NCI-H2081 (cell line): ENCODE measurements around the gene ZBTB39.
A peak's percentile ranks its signal among the peaks of the same experiment; 100 is the strongest.
"Not testable (repeated sequence)": the region's sequence is repeated elsewhere in the genome, so short reads cannot be mapped to it uniquely, and the experiment has no call there.

Experiments used
- DNase-seq, 2 experiments: peaks; one replicate each; lab custom pipeline; 2025; lab: John Stamatoyannopoulos, UW

Gene ZBTB39

DNA sequence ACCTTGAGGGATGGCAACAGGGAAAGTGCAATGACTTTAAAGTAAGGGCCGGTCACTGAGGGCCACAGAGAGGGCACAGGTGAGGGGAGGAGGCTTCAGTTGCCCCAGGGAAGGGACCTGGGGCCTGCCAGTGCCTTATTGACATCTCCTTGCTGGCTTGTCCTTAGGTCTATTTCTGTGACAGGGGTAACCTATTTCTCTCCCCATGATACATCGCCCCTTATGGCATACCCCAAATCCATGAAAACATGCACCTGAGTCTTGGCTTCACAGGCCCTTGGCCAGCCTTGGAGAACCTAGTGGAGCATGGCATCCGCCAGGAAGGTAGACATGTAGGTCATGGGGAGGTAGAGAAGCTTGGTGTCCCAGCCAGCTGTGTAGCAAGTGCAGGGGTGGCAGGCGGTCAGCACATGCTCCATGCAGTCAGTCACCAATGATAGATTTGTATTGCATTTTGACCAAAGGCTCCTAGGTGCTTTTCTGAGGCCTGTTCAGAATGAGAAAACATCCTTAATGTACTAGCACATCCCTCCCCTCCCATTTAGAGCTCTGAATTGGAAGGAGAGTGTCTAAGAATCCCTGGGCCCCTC, 25.3 kb downstream of the ZBTB39 start:
- no peak for DNase-seq

DNA sequence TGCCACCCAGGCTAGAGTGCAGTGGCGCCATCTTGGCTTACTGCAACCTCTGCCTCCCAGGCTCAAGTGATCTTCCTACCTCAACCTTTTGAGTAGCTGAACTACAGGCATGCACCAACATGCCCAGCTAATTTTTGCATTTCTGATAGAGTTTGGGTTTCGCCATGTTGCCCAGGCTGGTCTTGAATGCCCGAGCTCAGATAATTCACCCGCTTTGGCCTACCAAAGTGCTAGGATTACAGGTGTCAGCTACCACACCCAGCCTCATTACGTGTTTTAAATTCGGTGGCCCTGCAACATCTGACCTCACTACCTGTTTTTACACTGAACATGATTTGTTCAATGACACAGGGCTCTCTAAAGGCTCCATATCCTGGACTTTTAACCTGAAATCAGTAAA, 26.1 kb downstream of the ZBTB39 start:
- DNase-seq: no peak

DNA sequence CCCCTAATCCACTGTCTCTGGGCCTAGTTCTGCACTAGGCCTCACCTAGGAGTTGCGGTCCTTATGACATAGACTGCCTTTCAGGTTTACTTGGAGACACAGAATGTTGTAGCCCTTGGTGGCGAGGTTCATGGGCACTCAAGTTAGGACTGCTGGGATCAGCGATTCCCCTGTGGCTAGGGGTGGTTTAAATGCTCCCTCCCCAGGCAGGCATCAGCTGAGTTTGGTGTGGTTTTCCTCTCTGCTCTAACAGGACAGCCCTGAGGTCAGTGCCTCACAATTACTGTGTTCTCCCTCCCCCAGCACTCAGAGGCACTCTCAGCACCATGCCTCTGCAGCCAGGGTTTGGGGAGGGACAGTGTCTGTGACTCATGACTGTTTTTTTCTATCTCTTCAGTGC, 26.7 kb downstream of the ZBTB39 start:
- DNase-seq: no peak

DNA sequence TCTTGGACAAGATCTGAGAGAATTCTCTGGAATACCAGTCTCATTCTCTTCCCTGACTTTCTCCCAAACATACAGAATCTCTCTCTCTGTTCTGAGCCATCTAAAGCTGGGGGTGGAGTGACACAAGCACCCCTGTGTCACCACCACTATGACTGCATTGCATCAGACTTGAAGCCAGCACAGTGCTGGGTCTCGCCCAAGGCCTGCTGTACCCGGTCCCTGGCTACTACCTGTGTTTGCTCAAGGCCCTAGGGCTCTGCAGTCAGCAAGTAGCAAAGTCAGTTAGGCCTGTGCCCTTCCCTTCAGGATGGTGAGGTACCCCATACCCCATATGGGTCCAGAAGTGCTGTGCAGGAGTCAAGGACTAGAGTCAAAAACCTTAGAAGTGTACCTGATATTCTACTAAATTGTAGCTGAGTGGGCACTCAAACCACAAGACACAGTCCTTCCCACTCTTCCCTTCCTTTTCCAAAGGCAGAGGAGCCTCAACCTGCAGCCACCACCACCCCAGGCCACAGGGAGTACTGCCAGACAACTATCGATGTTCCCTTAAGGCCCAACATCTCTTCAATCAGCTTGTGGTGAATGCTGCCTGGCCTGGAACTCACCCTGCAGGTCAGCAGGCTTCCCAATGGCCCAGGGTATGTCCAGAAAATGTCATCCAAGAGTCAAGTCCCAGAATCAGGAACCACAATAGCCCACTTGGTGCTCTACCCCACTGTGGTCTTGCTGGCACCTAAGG, 27.8 kb downstream of the ZBTB39 start:
- DNase-seq: no peak

- not testable (repeated sequence) for DNase-seq
These were observed 29.0 kb downstream of the ZBTB39 start for GRCh38 chr12:56977361-56977760.

- DNase-seq: not testable (repeated sequence)
These were observed 32.1 kb downstream of the ZBTB39 start for GRCh38 chr12:56974224-56974623.

GRCh38 chr12:56968910-56969309, 37.4 kb downstream of the ZBTB39 start:
- DNase-seq: not testable (repeated sequence)

GRCh38 chr12:56965997-56966642, 40.2 kb downstream of the ZBTB39 start:
- not testable (repeated sequence) for DNase-seq

DNA sequence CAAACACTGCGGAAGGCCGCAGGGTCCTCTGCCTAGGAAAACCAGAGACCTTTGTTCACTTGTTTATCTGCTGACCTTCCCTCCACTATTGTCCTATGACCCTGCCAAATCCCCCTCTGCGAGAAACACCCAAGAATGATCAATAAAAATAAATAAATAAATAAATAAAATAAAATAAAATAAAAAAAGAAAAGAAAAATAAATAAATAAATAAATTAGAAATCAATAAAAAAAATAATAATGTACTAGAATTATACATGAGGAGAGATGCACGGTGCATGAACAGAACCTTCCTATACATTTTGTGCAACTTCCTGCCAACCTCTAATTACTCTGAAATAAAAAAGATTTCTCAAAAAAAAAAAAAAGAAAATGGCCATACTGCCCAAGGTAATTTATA, 41.2 kb downstream of the ZBTB39 start:
- not testable (repeated sequence) for DNase-seq

DNA sequence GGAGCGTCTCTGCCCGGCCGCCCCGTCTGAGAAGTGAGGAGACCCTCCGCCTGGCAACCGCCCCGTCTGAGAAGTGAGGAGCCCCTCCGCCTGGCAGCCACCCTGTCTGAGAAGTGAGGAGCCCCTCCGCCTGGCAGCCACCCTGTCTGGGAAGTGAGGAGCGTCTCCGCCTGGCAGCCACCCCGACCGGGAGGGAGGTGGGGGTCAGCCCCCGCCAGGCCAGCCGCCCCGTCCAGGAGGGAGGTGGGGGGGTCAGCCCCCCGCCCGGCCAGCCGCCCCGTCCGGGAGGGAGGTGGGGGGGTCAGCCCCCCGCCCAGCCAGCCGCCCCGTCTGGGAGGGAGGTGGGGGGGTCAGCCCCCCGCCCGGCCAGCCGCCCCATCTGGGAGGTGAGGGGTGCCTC, 42.8 kb downstream of the ZBTB39 start:
- DNase-seq: not testable (repeated sequence)

GRCh38 chr12:56962247-56962646, 44.1 kb downstream of the ZBTB39 start:
- DNase-seq: not testable (repeated sequence)

DNA sequence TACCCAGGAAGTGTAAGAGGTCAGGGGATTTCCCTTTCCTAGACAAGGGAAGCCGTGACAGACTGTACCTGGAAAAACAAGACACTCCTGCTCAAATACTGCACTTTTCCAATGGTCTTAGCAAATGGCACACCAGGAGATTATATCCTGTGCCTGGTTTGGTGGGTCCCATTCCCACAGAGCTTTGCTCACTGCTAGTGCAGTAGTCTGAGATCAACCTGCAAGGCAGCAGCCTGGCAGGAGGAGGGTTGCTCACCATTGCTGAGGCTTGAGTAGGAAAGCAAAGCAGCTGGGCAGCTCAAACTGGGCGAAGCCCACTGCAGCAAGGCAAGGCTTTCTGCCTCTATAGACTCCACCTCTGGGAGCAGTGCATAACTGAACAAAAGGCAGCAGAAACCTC, 47.9 kb downstream of the ZBTB39 start:
- DNase-seq: no peak

- DNase-seq: peak in 1 of 2 experiments; percentile 12
These were observed 48.9 kb downstream of the ZBTB39 start, which contains the start of gene RDH16 for GRCh38 chr12:56957229-56958052. Gene RDH16 (minus strand): TSS chr12:56957608. CDS start chr12:56957462, 146 bp downstream.

DNA sequence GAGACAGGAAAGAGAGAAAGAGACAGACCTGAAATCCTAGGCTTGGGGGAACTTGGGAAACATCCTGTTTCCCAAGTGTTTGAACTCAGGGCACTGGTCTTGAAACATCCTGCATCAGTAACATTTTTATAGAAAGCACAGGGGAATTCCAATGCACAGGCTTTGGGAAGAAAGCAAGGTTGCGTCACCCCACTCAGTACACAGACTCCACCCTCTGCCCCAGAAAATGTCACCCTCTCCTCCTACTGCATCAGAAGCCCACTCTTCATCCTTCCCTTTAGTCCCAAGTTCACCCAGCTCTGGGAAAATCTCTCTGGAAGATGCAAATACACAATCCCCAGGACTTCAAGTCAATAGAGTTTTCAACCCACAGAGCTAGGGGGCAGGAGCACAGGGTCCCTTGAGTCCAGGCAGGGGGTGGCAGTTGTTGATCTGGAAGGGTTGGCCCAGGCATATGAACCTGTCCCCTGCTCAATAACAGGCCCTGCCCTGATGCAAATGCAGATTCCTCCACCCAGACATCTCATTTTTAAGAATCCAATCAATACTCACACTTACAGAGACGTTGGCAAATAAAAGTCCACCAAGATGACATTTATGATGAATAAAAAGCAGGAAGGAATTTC, 50.6 kb downstream of the ZBTB39 start:
- no peak for DNase-seq

- DNase-seq: no peak
These were observed 51.4 kb downstream of the ZBTB39 start for GRCh38 chr12:56954958-56955355.

DNA sequence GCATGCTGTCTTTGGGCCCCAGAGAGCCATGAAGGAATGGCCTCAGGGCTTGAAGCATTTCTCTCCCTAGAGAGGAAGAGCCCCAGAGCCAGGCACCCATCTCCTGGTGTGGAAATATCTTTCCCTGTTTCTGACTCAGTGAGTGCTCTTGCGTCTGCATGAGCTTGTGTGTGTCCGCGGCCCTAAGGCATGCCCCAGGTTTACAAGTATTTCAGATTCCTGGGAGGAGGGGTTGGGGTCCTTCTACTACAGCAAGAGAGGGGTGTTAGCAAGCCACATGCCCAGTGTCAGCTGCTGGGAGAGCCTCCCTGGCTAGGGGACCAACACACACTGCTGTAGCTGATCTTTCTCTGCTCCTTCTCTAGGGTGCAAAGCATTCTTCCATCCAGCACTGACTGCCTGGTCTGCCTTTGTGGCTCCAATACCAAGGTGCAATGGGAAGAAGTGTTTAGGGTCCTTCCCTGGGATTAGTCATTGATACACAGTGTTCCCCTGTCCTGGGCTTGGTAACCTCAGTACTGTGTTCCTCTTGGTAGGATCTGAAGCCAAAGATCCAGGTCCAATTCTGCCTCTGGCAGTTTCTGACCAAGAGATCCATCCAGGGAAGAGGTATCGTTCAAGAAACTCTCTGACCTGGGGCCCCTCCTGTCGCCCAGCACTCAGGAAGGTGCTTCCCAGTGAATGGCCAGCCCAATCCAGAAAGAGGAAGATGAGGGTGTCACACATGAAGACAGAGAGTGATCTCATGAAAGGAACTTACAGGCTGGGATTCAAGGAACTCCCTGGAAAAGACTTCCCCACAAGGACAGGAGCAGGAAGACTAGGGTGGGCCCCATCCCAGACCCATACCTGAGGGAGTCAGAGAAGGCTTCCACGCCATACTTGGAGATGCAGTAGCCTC, 52.0 kb downstream of the ZBTB39 start:
- DNase-seq: no peak

GRCh38 chr12:56953314-56953713, 53.0 kb downstream of the ZBTB39 start:
- no peak for DNase-seq

- no peak for DNase-seq
These were observed 54.6 kb downstream of the ZBTB39 start for GRCh38 chr12:56951582-56952339.

DNA sequence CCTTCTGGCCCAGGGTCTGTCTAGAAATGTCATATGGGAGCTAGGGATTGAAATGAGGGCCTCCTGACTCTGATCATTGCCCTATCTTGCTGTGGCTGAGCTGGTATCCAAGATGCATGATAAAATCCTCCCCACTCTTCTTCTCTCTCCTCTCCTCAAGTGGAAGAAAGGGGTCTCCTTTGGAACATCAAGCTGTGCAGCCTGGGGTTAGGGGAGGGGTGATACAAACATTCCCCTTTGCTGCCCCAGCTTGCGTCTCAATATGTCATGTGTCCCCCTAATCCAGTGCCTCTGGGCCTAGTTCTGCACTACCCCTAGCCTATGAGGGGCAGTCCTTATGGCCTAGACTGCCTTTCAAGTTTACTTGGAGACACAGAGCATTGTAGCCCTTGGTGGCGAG, 57.5 kb downstream of the ZBTB39 start:
- DNase-seq: no peak
